HepG2 (cell line): ENCODE data around the gene CNTD1. TPM values are rescaled to one million over a fixed set of nuclear protein-coding genes. Genes with fewer than 3 reads are reported as not detected.

Experiments used
- ARID2 ChIP-seq: sonication (generic); formaldehyde crosslinking; IDR thresholded peaks from 2 replicates; pipeline ENCODE4 v1.8.1; 2022; ENCODE audit warnings: mild to moderate bottlenecking, missing genetic modification reagents, borderline replicate concordance
- ELF4 ChIP-seq: sonication (generic); formaldehyde crosslinking; IDR thresholded peaks from 2 replicates; pipeline ENCODE4 v1.5.0; 2020; ENCODE audit warnings: missing genetic modification reagents, mild to moderate bottlenecking, moderate library complexity, borderline replicate concordance
- HNRNPK ChIP-seq: fragments of 200-400 bp; formaldehyde crosslinking; IDR thresholded peaks from 2 replicates; pipeline ENCODE4 v1.6.1; 2018; ENCODE audit warnings: low read length, low read depth, moderate library complexity, mild to moderate bottlenecking; ENCODE audit not compliant: poor library complexity, severe bottlenecking
- HOMEZ ChIP-seq: IDR thresholded peaks from 2 replicates; pipeline ENCODE4 v1.6.1; 2016; ENCODE audit warnings: low read depth
- HOXA5 ChIP-seq: sonication (generic); formaldehyde crosslinking; IDR thresholded peaks from 2 replicates; pipeline ENCODE4 v1.4.0; 2020; ENCODE audit warnings: missing genetic modification reagents
- KDM4B ChIP-seq: sonication (generic); formaldehyde crosslinking; IDR thresholded peaks from 2 replicates; pipeline ENCODE4 v1.4.0; 2020; ENCODE audit warnings: missing genetic modification reagents
- NCOR1 ChIP-seq: fragments of 200-600 bp; sonication (generic); IDR thresholded peaks from 2 replicates; pipeline ENCODE4 v1.7.0; 2017; ENCODE audit warnings: antibody characterized with exemption, low read length, borderline replicate concordance
- SOX6 ChIP-seq, 2 experiments: fragments of 450-650 bp in 1 of 2; sonication (generic) in 1 of 2; formaldehyde crosslinking in 1 of 2; IDR thresholded peaks; 2 replicates each; pipeline versions ENCODE4 v1.4.0 to v1.6.1; 2017 to 2020; ENCODE audit warnings: antibody characterized with exemption in 1 of 2, mild to moderate bottlenecking in 1 of 2, missing genetic modification reagents in 1 of 2
- ZBED4 ChIP-seq: sonication (generic); formaldehyde crosslinking; IDR thresholded peaks from 2 replicates; pipeline ENCODE4 v1.4.0; 2020; ENCODE audit warnings: missing genetic modification reagents, borderline replicate concordance
- ZNF317 ChIP-seq: sonication (generic); formaldehyde crosslinking; IDR thresholded peaks from 2 replicates; pipeline ENCODE4 v1.5.0; 2020; ENCODE audit warnings: mild to moderate bottlenecking, missing genetic modification reagents
- ZNF331 ChIP-seq: sonication (generic); formaldehyde crosslinking; IDR thresholded peaks from 2 replicates; pipeline ENCODE4 v1.4.0; 2020; ENCODE audit warnings: missing genetic modification reagents
- ZNF550 ChIP-seq: sonication (generic); formaldehyde crosslinking; IDR thresholded peaks from 2 replicates; pipeline ENCODE4 v1.4.0; 2020; ENCODE audit warnings: mild to moderate bottlenecking, missing genetic modification reagents, borderline replicate concordance
- ZNF614 ChIP-seq: IDR thresholded peaks from 2 replicates; pipeline ENCODE4 v1.6.1; 2018; ENCODE audit warnings: missing biosample characterization, missing genetic modification reagents, inconsistent platforms, borderline replicate concordance
- ZSCAN9 ChIP-seq: IDR thresholded peaks from 2 replicates; pipeline ENCODE4 v1.6.1; 2016; ENCODE audit warnings: borderline replicate concordance
- polyA plus RNA-seq, 8 experiments: library from polyadenylated mRNA; depleted of rRNA in 3 of 8; stranded (reverse) in 7 of 8; unstranded in 1 of 8; fragments of >200 nt; fragmentation: Illumina TruSeq in 4 of 8; extraction: Trizol in 4 of 8; gene quantifications; 2 replicates each; pipeline versions ENCODE4 v1.2.1 to v1.2.3, GENCODE V29; 2011 to 2016; ENCODE audit warnings: low read depth in 4 of 8, missing spikeins in 1 of 8, mixed read lengths in 1 of 8; ENCODE audit not compliant: insufficient read depth in 1 of 8
- total RNA-seq, 5 experiments: library from RNA; depleted of rRNA; stranded (reverse); fragments of >200 nt; fragmentation: Illumina TruSeq; extraction: Trizol; gene quantifications; 2 replicates each; pipeline ENCODE4 v1.2.3, GENCODE V29; 2016; ENCODE audit warnings: low read depth in 1 of 5
- TF ChIP-seq, protein P1 (sequence below): sonication (generic); formaldehyde crosslinking; IDR thresholded peaks from 2 replicates; pipeline ENCODE4 v1.9.0; 2021; ENCODE audit warnings: missing genetic modification reagents, mild to moderate bottlenecking, borderline replicate concordance
- TF ChIP-seq, protein P2 (sequence below): sonication (generic); formaldehyde crosslinking; IDR thresholded peaks from 2 replicates; pipeline ENCODE4 v1.4.0; 2020; ENCODE audit warnings: missing genetic modification reagents, borderline replicate concordance

Gene CNTD1
- total and polyA plus RNA-seq, 2 of the 13 experiments (the other 11 are each of a cell fraction or from before 2014, with no cell fraction given) = 0.11 to 0.15 TPM

GRCh38 chr17:42832213-42832933 is 33.7 kb downstream of the CNTD1 start (continued):
- TF ChIP-seq, protein P1, sequence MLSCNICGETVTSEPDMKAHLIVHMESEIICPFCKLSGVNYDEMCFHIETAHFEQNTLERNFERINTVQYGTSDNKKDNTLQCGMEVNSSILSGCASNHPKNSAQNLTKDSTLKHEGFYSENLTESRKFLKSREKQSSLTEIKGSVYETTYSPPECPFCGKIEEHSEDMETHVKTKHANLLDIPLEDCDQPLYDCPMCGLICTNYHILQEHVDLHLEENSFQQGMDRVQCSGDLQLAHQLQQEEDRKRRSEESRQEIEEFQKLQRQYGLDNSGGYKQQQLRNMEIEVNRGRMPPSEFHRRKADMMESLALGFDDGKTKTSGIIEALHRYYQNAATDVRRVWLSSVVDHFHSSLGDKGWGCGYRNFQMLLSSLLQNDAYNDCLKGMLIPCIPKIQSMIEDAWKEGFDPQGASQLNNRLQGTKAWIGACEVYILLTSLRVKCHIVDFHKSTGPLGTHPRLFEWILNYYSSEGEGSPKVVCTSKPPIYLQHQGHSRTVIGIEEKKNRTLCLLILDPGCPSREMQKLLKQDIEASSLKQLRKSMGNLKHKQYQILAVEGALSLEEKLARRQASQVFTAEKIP (CRISPR knock-in tag) = no peak
- no peak for TF ChIP-seq KDM4B (CRISPR knock-in tag)
- TF ChIP-seq NCOR1 = no peak
- TF ChIP-seq, protein P2, sequence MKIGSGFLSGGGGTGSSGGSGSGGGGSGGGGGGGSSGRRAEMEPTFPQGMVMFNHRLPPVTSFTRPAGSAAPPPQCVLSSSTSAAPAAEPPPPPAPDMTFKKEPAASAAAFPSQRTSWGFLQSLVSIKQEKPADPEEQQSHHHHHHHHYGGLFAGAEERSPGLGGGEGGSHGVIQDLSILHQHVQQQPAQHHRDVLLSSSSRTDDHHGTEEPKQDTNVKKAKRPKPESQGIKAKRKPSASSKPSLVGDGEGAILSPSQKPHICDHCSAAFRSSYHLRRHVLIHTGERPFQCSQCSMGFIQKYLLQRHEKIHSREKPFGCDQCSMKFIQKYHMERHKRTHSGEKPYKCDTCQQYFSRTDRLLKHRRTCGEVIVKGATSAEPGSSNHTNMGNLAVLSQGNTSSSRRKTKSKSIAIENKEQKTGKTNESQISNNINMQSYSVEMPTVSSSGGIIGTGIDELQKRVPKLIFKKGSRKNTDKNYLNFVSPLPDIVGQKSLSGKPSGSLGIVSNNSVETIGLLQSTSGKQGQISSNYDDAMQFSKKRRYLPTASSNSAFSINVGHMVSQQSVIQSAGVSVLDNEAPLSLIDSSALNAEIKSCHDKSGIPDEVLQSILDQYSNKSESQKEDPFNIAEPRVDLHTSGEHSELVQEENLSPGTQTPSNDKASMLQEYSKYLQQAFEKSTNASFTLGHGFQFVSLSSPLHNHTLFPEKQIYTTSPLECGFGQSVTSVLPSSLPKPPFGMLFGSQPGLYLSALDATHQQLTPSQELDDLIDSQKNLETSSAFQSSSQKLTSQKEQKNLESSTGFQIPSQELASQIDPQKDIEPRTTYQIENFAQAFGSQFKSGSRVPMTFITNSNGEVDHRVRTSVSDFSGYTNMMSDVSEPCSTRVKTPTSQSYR (CRISPR knock-in tag) = no peak
- TF ChIP-seq ZNF331 = peak; percentile 71; the same call in 1 of the 2 replicates
- peak; percentile 61; the same call in 1 of the 2 replicates for TF ChIP-seq HOMEZ (CRISPR knock-in tag)
- peak; percentile 50; the same call in 1 of the 2 replicates for TF ChIP-seq HOXA5
- TF ChIP-seq ZNF550 (CRISPR knock-in tag) = no peak
- TF ChIP-seq ZBED4 (CRISPR knock-in tag) = no peak
- no peak for TF ChIP-seq SOX6 (IDR thresholded peaks at IDR 0.05)
- peak; percentile 18; the same call in 1 of the 2 replicates for TF ChIP-seq SOX6 (CRISPR knock-in tag; IDR thresholded peaks at IDR 0.05)
- peak; percentile 76 for TF ChIP-seq ZNF614
- peak; percentile 95; the same call in 1 of the 2 replicates for TF ChIP-seq ARID2
- TF ChIP-seq ZNF317 = no peak
- TF ChIP-seq ELF4 (CRISPR knock-in tag) = peak; percentile 60; the same call in 1 of the 2 replicates
- no peak for TF ChIP-seq HNRNPK
- peak; percentile 54; the same call in 1 of the 2 replicates for TF ChIP-seq ZSCAN9 (CRISPR knock-in tag)
